B cell (primary cell): ENCODE results near the gene KIRREL3. TPM values are rescaled to one million over a fixed set of nuclear protein-coding genes. Genes with fewer than 3 reads are reported as not detected.

Experiments
- ATAC-seq: fragments of 200-7000 bp; cut with Tn5 transposase; one replicate; pipeline ENCODE4 v1.10.0; 2021; ENCODE audit warnings: low read depth, mild to moderate bottlenecking, moderate number of reproducible peaks, moderate library complexity
- CTCF ChIA-PET: fragments of 350-600 bp; sonication (Branson Sonifier 250); formaldehyde crosslinking; loops from one replicate; lab custom pipeline; 2021; ENCODE audit warnings: antibody characterized with exemption, inconsistent platforms; lab: Charles Lee
- POLR2A ChIA-PET: fragments of 350-600 bp; sonication (Branson Sonifier 250); formaldehyde crosslinking; loops from one replicate; lab custom pipeline; 2021; ENCODE audit warnings: antibody characterized with exemption; lab: Charles Lee
- DNase-seq: peaks from one replicate; pipeline ENCODE4 v3.0.0; 2013
- H2AFZ ChIP-seq: 2 replicates; pipeline ENCODE4 v1.6.1; 2012; ENCODE audit warnings: mild to moderate bottlenecking, low read depth, low read length; ENCODE audit not compliant: insufficient read depth, poor library complexity, severe bottlenecking
- H3K27ac ChIP-seq, 2 donors: 1 replicate in 1 of 2; 2 replicates in 1 of 2; pipeline ENCODE4 v1.5.1; 2012 to 2013; ENCODE audit warnings: low read length in 2 of 2, mild to moderate bottlenecking in 2 of 2, moderate library complexity in 1 of 2
- H3K27me3 ChIP-seq, 4 experiments: fragments of 200-600 bp in 1 of 4; sonication (generic) in 1 of 4; replicated peaks in 1 of 4; 1 replicate in 2 of 4; 2 replicates in 2 of 4; pipeline versions ENCODE4 v1.6.1 to v1.7.0; 2013 to 2016; ENCODE audit warnings: low read length in 3 of 4, mild to moderate bottlenecking in 2 of 4, mixed read lengths in 1 of 4, moderate library complexity in 1 of 4; ENCODE audit not compliant: insufficient read depth in 4 of 4, control insufficient read depth in 3 of 4; ENCODE audit errors: control extremely low read depth in 1 of 4
- H3K36me3 ChIP-seq, 2 experiments: replicated peaks in 1 of 2; 1 replicate in 1 of 2; 2 replicates in 1 of 2; pipeline versions ENCODE4 v1.6.1 to v1.7.1; 2013; ENCODE audit warnings: low read length in 1 of 2; ENCODE audit not compliant: insufficient read depth in 2 of 2, control insufficient read depth in 1 of 2; ENCODE audit errors: control extremely low read depth in 1 of 2, extremely low read depth in 1 of 2
- H3K4me1 ChIP-seq, 2 donors: fragments of 200-600 bp in 1 of 2; sonication (generic) in 1 of 2; 1 replicate in 1 of 2; 2 replicates in 1 of 2; pipeline versions ENCODE4 v1.5.1 to v1.6.1; 2013 to 2017; ENCODE audit warnings: low read length in 2 of 2; ENCODE audit not compliant: control insufficient read depth in 2 of 2, insufficient read depth in 2 of 2
- H3K4me2 ChIP-seq: replicated peaks from 2 replicates; pipeline ENCODE3; 2012; ENCODE audit warnings: mild to moderate bottlenecking, low read depth, low read length; ENCODE audit not compliant: poor library complexity, severe bottlenecking
- H3K4me3 ChIP-seq, 5 experiments: fragments of 200-600 bp in 1 of 5; sonication (generic) in 1 of 5; 1 replicate in 3 of 5; 2 replicates in 2 of 5; pipeline versions ENCODE4 v1.5.1 to v1.7.0; 2011 to 2016; ENCODE audit warnings: low read length in 4 of 5, mild to moderate bottlenecking in 4 of 5, low read depth in 2 of 5, control low read depth in 1 of 5, moderate library complexity in 1 of 5; ENCODE audit not compliant: insufficient read depth in 1 of 5; ENCODE audit errors: control extremely low read depth in 1 of 5, extremely low read depth in 1 of 5
- H3K79me2 ChIP-seq: fragments of 200-600 bp; sonication (generic); one replicate; pipeline ENCODE4 v1.6.0; 2016; ENCODE audit warnings: low read length; ENCODE audit not compliant: control insufficient read depth, insufficient read depth
- H3K9ac ChIP-seq: fragments of 200-600 bp; sonication (generic); 2 replicates; pipeline ENCODE4 v1.6.1; 2017; ENCODE audit warnings: mild to moderate bottlenecking, low read length, moderate library complexity
- H3K9me3 ChIP-seq, 3 donors: one replicate each; pipeline versions ENCODE4 v1.6.1 to v1.7.1; 2013; ENCODE audit warnings: low read length in 2 of 3; ENCODE audit not compliant: control insufficient read depth in 2 of 3, insufficient read depth in 1 of 3; ENCODE audit errors: control extremely low read depth in 1 of 3
- H4K20me1 ChIP-seq: 2 replicates; pipeline ENCODE4 v1.6.0; 2012; ENCODE audit warnings: mild to moderate bottlenecking, low read length; ENCODE audit not compliant: insufficient read depth, control insufficient read depth, poor library complexity, severe bottlenecking
- H3K27ac Mint-ChIP-seq: one replicate; pipeline ENCODE4 v1.8.0; 2021; ENCODE audit warnings: mixed read lengths
- H3K27me3 Mint-ChIP-seq: one replicate; pipeline ENCODE4 v1.8.0; 2021; ENCODE audit warnings: mixed read lengths
- H3K4me1 Mint-ChIP-seq: one replicate; pipeline ENCODE4 v1.8.0; 2021; ENCODE audit warnings: mixed read lengths
- H3K4me3 Mint-ChIP-seq: one replicate; pipeline ENCODE4 v1.8.0; 2021; ENCODE audit warnings: mixed read lengths
- H3K9me3 Mint-ChIP-seq: one replicate; pipeline ENCODE4 v1.8.0; 2022; ENCODE audit warnings: mixed read lengths; ENCODE audit not compliant: insufficient read depth
- EZH2 ChIP-seq: IDR thresholded peaks from 2 replicates; pipeline ENCODE4 v1.6.1; 2012; ENCODE audit warnings: borderline replicate concordance, low read depth, mild to moderate bottlenecking, moderate library complexity, low read length; ENCODE audit not compliant: insufficient read depth, poor library complexity, severe bottlenecking
- WGBS: methylation state at CpG from one replicate; pipeline ENCODE4 v1.1.5; 2013; ENCODE audit warnings: missing lambda C conversion rate; ENCODE audit not compliant: insufficient coverage; 5-methylcytosine and 5-hydroxymethylcytosine counted together
- intact Hi-C: fragments of 100-400 bp; cut with micrococcal nuclease; formaldehyde crosslinking; loops from one replicate; pipeline ENCODE4 v1.10.0; 2022
- polyA plus RNA-seq: library from polyadenylated mRNA; depleted of rRNA; stranded (reverse); fragments of >200 nt; gene quantifications from 2 replicates; pipeline ENCODE4 v1.2.3, GENCODE V29; 2012
- total RNA-seq, 2 donors: library from RNA; stranded (reverse); fragments of 120-200 nt in 1 of 2; gene quantifications; 1 replicate in 1 of 2; 2 replicates in 1 of 2; pipeline versions ENCODE4 v1.2.3 to v1.2.4, GENCODE V29; 2013 to 2022
- TF ChIP-seq, protein P1 (sequence below): fragments of 200-600 bp; IDR thresholded peaks from one replicate; pipeline ENCODE4 v1.8.0; 2022; ENCODE audit warnings: antibody characterized with exemption, mild to moderate bottlenecking

Gene KIRREL3
- total and polyA plus RNA-seq, 2 donors (not counting 1 experiment from before 2014, with no cell fraction given) = not detected

- intact Hi-C loops = no loop called here
- CTCF ChIA-PET = no interaction called here
These were observed 31.7 kb downstream of the KIRREL3 start for GRCh38 chr11:126968915-126969314.

DNA sequence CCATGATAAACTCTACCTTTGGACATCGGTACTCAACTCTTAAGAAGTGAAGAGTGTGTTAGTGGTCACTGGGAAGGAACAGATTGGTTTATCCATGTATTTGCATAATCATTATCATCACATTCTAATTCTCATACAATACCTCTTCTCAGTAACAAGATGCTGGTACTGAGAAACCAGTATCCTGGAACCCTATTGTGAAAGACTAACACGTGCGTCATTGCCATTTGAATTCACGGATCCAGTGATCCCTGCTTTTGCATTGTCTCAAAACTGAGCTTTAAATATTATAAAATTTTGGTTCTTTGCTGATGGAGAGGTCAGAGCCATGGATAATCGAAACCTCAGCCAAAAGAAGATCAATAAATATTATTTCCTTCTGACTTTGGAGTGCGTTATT, 35.2 kb downstream of the KIRREL3 start:
- Mint-ChIP-seq H3K27me3 (peaks cover 28% of the 10 kb centered on the region), H3K4me1 (no peaks in the 10 kb centered on the region), H3K27ac (no peak overlapping the region), H3K9me3 (no peaks in the 10 kb centered on the region), H3K4me3 (no peak overlapping the region)
- H3K4me1 ChIP-seq = no peaks in the 10 kb centered on the region
- H3K4me3 ChIP-seq = no peak overlapping the region
- peaks cover 0 to 3% (median 0%) of the 10 kb centered on the region in 3 donors for H3K9me3 ChIP-seq
- intact Hi-C loops = no loop called here
- CTCF ChIA-PET = no interaction called here
- no peak overlapping the region for H3K9ac ChIP-seq
- ATAC-seq (no peak), DNase-seq (no peak)
- peaks cover 0 to 7% (median 1%) of the 10 kb centered on the region in 4 experiments for H3K27me3 ChIP-seq
- POLR2A ChIA-PET = no interaction called here
- no peak overlapping the region for H2AFZ ChIP-seq
- H3K27ac ChIP-seq = no peak overlapping the region
- no peaks in the 10 kb centered on the region for H3K36me3 ChIP-seq
- TF ChIP-seq, protein P1, sequence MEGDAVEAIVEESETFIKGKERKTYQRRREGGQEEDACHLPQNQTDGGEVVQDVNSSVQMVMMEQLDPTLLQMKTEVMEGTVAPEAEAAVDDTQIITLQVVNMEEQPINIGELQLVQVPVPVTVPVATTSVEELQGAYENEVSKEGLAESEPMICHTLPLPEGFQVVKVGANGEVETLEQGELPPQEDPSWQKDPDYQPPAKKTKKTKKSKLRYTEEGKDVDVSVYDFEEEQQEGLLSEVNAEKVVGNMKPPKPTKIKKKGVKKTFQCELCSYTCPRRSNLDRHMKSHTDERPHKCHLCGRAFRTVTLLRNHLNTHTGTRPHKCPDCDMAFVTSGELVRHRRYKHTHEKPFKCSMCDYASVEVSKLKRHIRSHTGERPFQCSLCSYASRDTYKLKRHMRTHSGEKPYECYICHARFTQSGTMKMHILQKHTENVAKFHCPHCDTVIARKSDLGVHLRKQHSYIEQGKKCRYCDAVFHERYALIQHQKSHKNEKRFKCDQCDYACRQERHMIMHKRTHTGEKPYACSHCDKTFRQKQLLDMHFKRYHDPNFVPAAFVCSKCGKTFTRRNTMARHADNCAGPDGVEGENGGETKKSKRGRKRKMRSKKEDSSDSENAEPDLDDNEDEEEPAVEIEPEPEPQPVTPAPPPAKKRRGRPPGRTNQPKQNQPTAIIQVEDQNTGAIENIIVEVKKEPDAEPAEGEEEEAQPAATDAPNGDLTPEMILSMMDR = no peak
- TF ChIP-seq EZH2 = no peak
- WGBS = 0% methylated on average over 1 of the region's 6 CpGs
- H3K79me2 ChIP-seq = no peaks in the 10 kb centered on the region
- H4K20me1 ChIP-seq = no peaks in the 10 kb centered on the region
- no peak overlapping the region for H3K4me2 ChIP-seq

More at GRCh38 chr11:126968915-126969314, 31.7 kb downstream of the KIRREL3 start:
- H3K27me3 Mint-ChIP-seq = peaks cover 22% of the 10 kb centered on the region
- Histone ChIP-seq H3K4me2 (no peak overlapping the region), H3K4me1 (no peaks in the 10 kb centered on the region), H3K27ac (no peak overlapping the region), H3K9ac (no peak overlapping the region), H3K9me3 (peaks cover 0 to 6% (median 0%) of the 10 kb centered on the region in 3 donors), H2AFZ (no peak overlapping the region), H3K27me3 (peaks cover 0 to 4% (median 1%) of the 10 kb centered on the region in 4 experiments), H3K36me3 (no peaks in the 10 kb centered on the region), H4K20me1 (no peaks in the 10 kb centered on the region), H3K4me3 (no peak overlapping the region), H3K79me2 (no peaks in the 10 kb centered on the region)
- no peak overlapping the region for H3K4me3 Mint-ChIP-seq
- no peak for TF ChIP-seq EZH2
- TF ChIP-seq, protein P1 = no peak
- no peak overlapping the region for H3K27ac Mint-ChIP-seq
- DNase-seq (no peak), ATAC-seq (no peak)
- WGBS = 35% methylated on average over 13 of the region's 14 CpGs
- H3K9me3 Mint-ChIP-seq = no peaks in the 10 kb centered on the region
- POLR2A ChIA-PET = no interaction called here
- H3K4me1 Mint-ChIP-seq = no peaks in the 10 kb centered on the region
